ENCODE data around the gene ZNF587.

DNA sequence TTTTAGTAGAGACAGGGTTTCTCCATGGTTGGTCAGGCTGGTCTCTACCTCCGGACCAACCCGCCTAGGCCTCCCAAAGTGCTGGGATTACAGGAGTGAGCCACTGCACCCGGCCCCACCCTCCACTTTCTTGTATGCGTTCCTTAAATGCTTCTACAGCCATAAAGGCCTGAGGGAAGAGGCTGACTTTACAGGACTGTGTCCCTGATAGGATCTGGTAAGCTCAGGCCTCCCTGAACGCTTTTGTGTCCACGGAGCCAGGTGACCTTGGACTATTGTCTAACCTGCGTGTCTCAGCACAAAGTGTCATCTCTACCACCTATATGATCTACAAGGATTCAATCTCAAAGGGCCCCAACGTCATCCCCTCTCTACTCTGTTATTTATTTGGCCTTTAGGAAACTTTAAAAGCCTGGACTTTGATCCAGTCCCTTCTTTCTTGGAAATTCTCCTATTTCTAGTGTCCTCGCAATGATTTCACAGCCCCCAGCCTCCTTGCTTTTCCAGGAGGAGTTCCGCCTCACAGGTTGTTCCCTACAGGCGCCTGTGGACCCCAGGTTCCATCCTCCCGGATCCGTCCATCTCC is 35.6 kb upstream of the ZNF587 start:
- TF ChIP-seq GATA2 (IDR thresholded peaks at IDR 0.05; ENCODE audit: low read depth, low read length) (no peak), GATA3 (IDR thresholded peaks at IDR 0.05; ENCODE audit: low read depth, low read length) (no peak)
